Natural killer cell treated with Interleukin-12 subunit alpha and Interleukin-12 subunit beta and Interleukin-15 and Interleukin-18, amount 100 ng/mL, for 72 hours (primary cell): ENCODE measurements around the gene TXLNB. TPM values are rescaled to one million over a fixed set of nuclear protein-coding genes. Genes with fewer than 3 reads are reported as not detected.
"Not testable (repeated sequence)": the region's sequence is repeated elsewhere in the genome, so short reads cannot be mapped to it uniquely, and the experiment has no call there.

Source experiments
- ATAC-seq, 2 donors: fragments of 150-1000 bp; cut with Tn5 transposase in 1 of 2; sonication (Bioruptor Pico), chemical (Tn5 transposase) in 1 of 2; 2 replicates each; pipeline ENCODE4 v1.10.0; 2021
- DNase-seq: peaks from one replicate; pipeline ENCODE4 v3.0.0; 2022; ENCODE audit warnings: low spot score
- H3K27ac Mint-ChIP-seq, 2 donors: 1 replicate in 1 of 2; 2 replicates in 1 of 2; pipeline ENCODE4 v1.8.0; 2022; ENCODE audit warnings: mixed read lengths in 2 of 2, mild to moderate bottlenecking in 1 of 2, moderate library complexity in 1 of 2
- H3K27me3 Mint-ChIP-seq, 2 donors: 1 replicate in 1 of 2; 2 replicates in 1 of 2; pipeline ENCODE4 v1.8.0; 2022; ENCODE audit warnings: mixed read lengths in 2 of 2
- H3K36me3 Mint-ChIP-seq: one replicate; pipeline ENCODE4 v1.8.0; 2022; ENCODE audit warnings: mixed read lengths
- H3K4me1 Mint-ChIP-seq, 2 donors: 1 replicate in 1 of 2; 2 replicates in 1 of 2; pipeline ENCODE4 v1.8.0; 2022; ENCODE audit warnings: low read depth in 2 of 2, mixed read lengths in 2 of 2, mild to moderate bottlenecking in 1 of 2
- H3K4me3 Mint-ChIP-seq: one replicate; pipeline ENCODE4 v1.8.0; 2022; ENCODE audit warnings: mixed read lengths
- H3K9me3 Mint-ChIP-seq: 2 replicates; pipeline ENCODE4 v1.8.0; 2022; ENCODE audit warnings: mixed read lengths
- total RNA-seq, 2 donors: library from RNA; stranded (reverse); gene quantifications; one replicate each; pipeline ENCODE4 v1.2.3, GENCODE V29; 2022

Gene TXLNB
- total RNA-seq, 2 donors from 2014 or later, result 0.05 TPM; not detected in 1

DNA sequence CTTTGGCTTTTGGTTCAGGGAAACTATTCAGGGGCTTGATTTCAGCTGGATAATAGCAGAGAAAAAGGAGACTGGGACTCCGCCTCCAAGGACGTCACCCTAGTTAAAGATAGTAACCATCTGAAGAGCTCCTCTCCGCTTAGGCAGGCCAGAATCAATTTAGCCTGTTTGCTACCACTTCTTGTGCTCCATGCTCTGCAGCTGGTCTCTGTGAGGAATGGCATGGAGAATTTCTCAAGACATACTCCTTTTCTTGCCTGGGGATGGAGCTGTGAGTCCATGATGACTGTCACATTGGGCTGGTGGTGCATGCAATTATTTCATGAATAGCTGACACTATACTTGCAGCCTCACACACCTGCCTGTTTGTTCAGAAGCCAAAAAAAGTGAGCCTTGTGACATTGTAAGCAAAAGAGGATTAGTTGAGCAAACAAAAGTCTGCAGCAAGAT, 61.4 kb downstream of the TXLNB start:
- Mint-ChIP-seq H3K27ac (no peak overlapping the region), H3K4me1 (no peaks in the 10 kb centered on the region), H3K36me3 (peaks cover 6% of the 10 kb centered on the region), H3K9me3 (no peaks in the 10 kb centered on the region), H3K4me3 (no peak overlapping the region), H3K27me3 (no peaks in the 10 kb centered on the region)
- DNase-seq (no peak), ATAC-seq (no peak)

DNA sequence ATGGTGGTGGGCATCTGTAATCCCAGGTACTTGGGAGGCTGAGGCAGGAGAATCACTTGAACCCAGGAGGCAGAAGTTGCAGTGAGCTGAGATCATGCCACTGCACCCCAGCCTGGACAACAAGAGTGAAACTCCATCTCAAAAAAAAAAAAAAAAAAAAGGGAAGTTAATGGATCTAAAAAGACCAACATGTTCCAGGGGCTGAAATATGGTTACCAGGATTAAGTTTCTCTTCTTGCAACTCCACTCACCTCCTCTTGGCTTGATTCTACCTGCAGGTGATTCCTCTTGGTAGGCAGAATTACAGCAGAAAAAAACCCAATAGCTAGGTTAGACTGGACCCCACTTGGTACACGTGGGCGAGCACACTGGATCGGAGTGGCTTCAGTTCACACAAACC, 63.4 kb downstream of the TXLNB start:
- not testable (repeated sequence) for H3K27ac Mint-ChIP-seq, ATAC-seq, H3K36me3 Mint-ChIP-seq, DNase-seq, H3K4me1 Mint-ChIP-seq, H3K27me3 Mint-ChIP-seq, H3K4me3 Mint-ChIP-seq, H3K9me3 Mint-ChIP-seq

DNA sequence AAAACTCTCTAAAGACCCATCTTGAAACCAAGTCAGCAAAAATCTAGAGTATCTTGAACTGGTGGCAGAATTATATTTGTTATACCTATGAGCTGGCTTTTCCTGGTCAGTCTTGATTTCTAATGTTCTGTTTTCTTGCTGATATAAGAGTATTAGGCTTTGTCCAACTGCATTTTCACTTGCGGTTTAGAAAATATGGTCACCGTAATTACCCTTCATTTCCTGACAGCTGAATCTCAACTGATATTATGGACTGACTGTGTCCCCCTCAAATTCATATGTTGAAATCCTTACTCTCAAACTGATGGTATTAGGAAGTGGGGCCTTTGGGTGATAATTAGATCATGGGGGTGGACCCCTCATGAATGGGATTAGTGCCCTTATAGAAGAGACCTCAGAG, 72.1 kb downstream of the TXLNB start:
- H3K4me3 Mint-ChIP-seq, result no peak overlapping the region
- no peaks in the 10 kb centered on the region for H3K9me3 Mint-ChIP-seq
- ATAC-seq (no peak), DNase-seq (no peak)
- H3K27me3 Mint-ChIP-seq, result no peaks in the 10 kb centered on the region
- no peaks in the 10 kb centered on the region for H3K36me3 Mint-ChIP-seq
- H3K27ac Mint-ChIP-seq, result peak overlapping the region in 1 of 2 donors; percentile 46
- peaks cover 7% of the 10 kb centered on the region in 2 donors for H3K4me1 Mint-ChIP-seq

DNA sequence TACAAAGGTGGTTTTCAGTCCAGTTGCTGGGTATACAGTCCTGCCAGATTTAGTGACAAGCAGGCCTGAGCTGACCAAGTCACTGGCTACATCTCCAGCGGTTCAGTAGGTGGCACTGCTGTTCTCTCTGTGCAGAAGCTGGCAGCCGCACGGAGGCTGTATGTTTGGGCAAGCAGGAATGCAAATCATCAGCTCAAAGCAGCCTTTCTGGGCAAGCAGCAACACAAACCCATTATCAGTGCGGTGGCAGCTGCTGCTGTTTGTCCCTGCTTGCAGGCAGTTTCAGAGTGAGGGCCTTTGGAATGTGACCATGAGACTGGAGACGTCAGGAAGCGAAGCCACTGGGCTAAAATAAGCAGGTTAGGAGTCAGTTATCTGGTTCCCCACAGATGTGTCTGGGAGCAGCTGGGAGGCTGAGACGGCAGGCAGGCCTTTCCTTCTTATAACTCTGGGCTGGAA, 72.5 kb downstream of the TXLNB start:
- no peaks in the 10 kb centered on the region for H3K27me3 Mint-ChIP-seq
- DNase-seq (peak; percentile 65), ATAC-seq (peak; percentile 90 to 93)
- H3K9me3 Mint-ChIP-seq, result no peaks in the 10 kb centered on the region
- H3K27ac Mint-ChIP-seq, result peak overlapping the region in 1 of 2 donors; percentile 46
- H3K4me1 Mint-ChIP-seq, result peaks cover 7% of the 10 kb centered on the region in 2 donors
- no peak overlapping the region for H3K4me3 Mint-ChIP-seq
- H3K36me3 Mint-ChIP-seq, result no peaks in the 10 kb centered on the region

DNA sequence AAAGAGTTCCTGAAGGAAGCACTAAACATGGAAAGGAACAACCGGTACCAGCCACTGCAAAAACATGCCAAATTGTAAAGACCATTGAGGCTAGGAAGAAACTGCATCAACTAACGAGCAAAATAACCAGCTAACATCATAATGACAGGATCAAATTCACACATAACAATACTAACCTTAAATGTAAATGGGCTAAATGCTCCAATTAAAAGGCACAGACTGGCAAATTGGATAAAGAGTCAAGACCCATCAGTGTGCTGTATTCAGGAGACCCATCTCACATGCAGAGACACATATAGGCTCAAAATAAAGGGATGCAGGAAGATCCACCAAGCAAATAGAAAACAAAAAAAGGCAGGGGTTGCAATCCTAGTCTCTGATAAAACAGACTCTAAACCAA, 79.3 kb downstream of the TXLNB start:
- H3K4me1 Mint-ChIP-seq, H3K9me3 Mint-ChIP-seq, H3K27me3 Mint-ChIP-seq, DNase-seq, ATAC-seq, H3K4me3 Mint-ChIP-seq, H3K27ac Mint-ChIP-seq: not testable (repeated sequence)
- peaks cover 35% of the 10 kb centered on the region for H3K36me3 Mint-ChIP-seq

DNA sequence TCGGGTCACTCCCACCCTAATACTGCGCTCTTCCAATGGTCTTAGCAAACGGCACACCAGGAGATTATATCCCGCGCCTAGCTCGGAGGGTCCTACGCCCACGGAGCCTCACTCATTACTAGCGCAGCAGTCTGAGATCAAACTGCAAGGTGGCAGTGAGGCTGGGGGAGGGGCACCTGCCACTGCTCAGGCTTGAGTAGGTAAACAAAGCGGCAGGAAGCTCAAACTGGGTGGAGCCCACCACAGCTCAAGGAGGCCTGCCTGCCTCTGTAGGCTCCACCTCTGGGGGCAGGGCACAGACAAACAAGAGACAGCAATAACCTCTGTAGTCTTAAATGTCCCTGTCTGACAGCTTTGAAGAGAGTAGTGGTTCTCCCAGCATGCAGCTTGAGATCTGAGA, 81.0 kb downstream of the TXLNB start:
- H3K27me3 Mint-ChIP-seq, H3K9me3 Mint-ChIP-seq, DNase-seq, H3K4me3 Mint-ChIP-seq, H3K4me1 Mint-ChIP-seq, ATAC-seq, H3K27ac Mint-ChIP-seq: not testable (repeated sequence)
- H3K36me3 Mint-ChIP-seq, result peaks cover 45% of the 10 kb centered on the region

DNA sequence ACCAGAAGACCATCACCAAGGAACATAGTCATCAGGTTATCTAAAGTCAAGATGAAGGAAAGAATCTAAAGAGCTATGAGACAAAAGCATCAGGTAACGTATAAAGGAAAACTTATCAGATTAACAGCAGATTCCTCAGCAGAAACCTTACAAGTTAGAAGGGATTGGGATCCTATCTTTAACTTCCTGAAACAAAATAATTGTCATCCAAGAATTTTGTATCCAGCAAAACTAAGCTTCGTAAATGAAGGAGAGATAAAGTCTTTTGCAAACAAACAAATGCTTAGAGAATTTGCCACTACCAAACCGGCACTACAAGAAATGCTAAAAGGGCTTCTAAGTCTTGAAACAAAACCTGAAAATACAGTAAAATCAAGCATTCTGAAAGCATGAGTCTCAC, 86.0 kb downstream of the TXLNB start:
- Mint-ChIP-seq H3K27me3 (peaks cover 0 to 4% of the 10 kb centered on the region in 2 donors), H3K36me3 (peaks cover 42% of the 10 kb centered on the region), H3K27ac (no peak overlapping the region), H3K4me3 (no peak overlapping the region), H3K4me1 (no peaks in the 10 kb centered on the region), H3K9me3 (peaks cover 9% of the 10 kb centered on the region)
- DNase-seq (no peak), ATAC-seq (no peak)

DNA sequence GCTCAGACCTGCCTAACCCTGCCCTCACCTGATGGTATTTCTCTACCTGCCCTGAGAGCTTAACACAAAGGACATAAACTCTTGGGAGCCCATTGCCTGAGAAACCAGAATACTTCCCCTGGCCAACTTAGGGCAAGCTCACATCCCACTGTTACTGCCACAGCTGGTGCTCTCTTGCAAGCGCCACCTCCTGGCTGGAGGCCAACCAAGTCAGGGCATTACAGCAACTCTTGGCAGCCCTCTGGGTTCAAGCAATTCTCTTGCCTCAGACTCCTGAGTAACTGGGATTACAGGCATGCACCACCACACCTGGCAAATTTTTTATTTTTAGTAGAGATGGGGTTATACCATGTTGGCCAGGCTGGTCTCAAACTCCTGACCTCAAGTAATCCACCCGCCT, 86.8 kb downstream of the TXLNB start:
- Mint-ChIP-seq H3K27me3 (peaks cover 0 to 4% of the 10 kb centered on the region in 2 donors), H3K9me3 (peaks cover 9% of the 10 kb centered on the region), H3K4me3 (no peak overlapping the region), H3K36me3 (peaks cover 39% of the 10 kb centered on the region), H3K27ac (no peak overlapping the region), H3K4me1 (no peaks in the 10 kb centered on the region)
- ATAC-seq (no peak), DNase-seq (no peak)

DNA sequence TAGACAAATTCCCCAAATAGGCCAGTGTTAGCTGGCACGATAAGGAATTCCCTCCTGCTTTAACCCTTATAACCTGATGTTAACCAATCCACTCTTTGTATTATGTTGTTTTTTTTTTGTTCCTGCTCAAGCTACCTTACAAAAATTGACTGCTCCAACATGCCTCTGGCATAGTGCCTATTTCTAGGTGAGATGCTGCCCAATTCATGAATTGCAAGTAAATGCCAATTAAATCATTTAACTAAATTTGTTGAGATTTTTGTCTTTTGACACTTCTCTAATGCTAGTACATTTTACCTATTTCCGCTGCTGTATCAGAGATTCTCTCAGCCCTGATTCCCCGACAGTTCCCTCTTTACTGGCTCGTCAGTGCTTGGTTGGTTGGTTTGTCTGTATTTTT, 90.4 kb downstream of the TXLNB start:
- Mint-ChIP-seq H3K27me3 (peaks cover 0 to 2% of the 10 kb centered on the region in 2 donors), H3K4me3 (no peak overlapping the region), H3K9me3 (peaks cover 6% of the 10 kb centered on the region), H3K27ac (no peak overlapping the region), H3K36me3 (peaks cover 10% of the 10 kb centered on the region), H3K4me1 (no peaks in the 10 kb centered on the region)
- DNase-seq (no peak), ATAC-seq (no peak)

DNA sequence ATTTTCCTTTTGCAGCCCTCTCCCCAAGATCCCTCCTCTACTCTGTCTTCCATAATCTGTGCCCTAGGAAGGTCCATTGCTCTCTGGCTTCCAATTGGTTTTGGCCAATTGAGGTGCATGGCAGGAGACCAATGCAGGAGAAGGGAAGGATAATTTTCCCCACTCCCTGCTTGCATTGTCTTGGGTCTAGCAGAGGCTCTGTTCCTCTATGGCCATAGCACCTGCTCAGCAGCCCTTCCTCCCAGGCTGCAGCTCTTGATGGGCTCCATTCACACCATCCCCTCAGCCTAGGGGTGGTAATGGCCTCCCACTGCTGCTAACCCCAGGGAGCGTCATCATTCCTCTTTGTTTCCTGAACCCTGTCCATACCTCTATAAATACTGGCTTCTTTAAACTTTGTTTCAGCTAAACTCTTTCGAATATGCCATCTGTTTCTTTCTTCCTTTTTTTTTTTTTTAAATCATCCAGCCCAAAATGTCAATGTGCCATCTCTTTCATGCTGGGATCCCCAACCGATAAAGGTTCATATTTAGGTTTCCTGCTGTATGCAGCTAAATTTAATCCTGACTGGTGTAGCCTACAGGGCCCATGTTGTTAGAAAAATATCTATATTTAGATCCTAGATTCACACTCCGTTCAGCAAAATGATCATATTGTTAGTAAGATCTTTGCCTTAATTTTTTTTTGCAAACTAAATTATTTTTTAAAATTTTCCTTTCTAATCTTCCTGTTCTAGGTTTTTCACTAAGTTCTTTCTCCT, 93.1 kb downstream of the TXLNB start:
- Mint-ChIP-seq H3K4me3 (no peak overlapping the region), H3K4me1 (no peaks in the 10 kb centered on the region), H3K9me3 (no peaks in the 10 kb centered on the region), H3K27me3 (peaks cover 0 to 2% of the 10 kb centered on the region in 2 donors), H3K27ac (no peak overlapping the region), H3K36me3 (no peaks in the 10 kb centered on the region)
- ATAC-seq (no peak), DNase-seq (no peak)

DNA sequence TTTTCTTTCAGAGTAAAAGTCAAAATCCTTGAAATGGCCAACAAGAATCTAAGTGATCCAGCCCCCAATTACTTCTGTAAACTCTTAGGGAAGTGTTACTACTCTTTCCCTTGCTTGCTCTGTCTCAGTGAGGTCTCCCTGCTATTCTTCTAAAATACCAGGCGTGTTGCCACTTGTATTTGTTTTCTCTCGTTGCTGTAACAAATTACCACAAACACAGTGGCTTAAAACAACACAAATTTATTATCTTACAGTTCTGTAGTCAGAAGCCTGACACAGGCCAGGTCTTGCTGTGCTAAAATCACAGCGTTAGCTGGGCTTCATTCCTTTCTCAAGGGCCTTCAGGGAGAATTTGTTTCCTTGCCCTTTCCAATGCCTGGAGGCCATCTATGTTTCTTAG, 97.1 kb downstream of the TXLNB start:
- H3K36me3 Mint-ChIP-seq, result no peaks in the 10 kb centered on the region
- H3K4me1 Mint-ChIP-seq, result peaks cover 0 to 5% of the 10 kb centered on the region in 2 donors
- H3K4me3 Mint-ChIP-seq, result no peak overlapping the region
- H3K27ac Mint-ChIP-seq, result no peak overlapping the region
- no peaks in the 10 kb centered on the region for H3K9me3 Mint-ChIP-seq
- DNase-seq (no peak), ATAC-seq (no peak)
- no peaks in the 10 kb centered on the region for H3K27me3 Mint-ChIP-seq

Other genes starting within 250 kb of the TXLNB start
- gene HECA, start 156.9 kb downstream of the TXLNB start, total RNA-seq, result 10 to 100 TPM; 30.3 to 34.5 TPM
- gene CITED2, start 82.7 kb upstream of the TXLNB start, total RNA-seq, result 10 to 100 TPM; 39.0 to 53.5 TPM